GM18873 (cell line): ENCODE data around the gene RNF2.

Source experiments
- ATAC-seq: cut with Tn5 transposase; IDR thresholded peaks from one replicate; pipeline ENCODE4 v1.9.1; 2021; ENCODE audit warnings: mild to moderate bottlenecking, moderate library complexity, moderate number of reproducible peaks; ENCODE audit not compliant: unreplicated experiment, low FRiP score

The RNF2 gene

GRCh38 chr1:185087101-185087500 is 41.7 kb downstream of the RNF2 start:
- no peak for ATAC-seq

- no peak for ATAC-seq
Observed at GRCh38 chr1:185087746-185088145, 42.4 kb downstream of the RNF2 start.

- ATAC-seq = no peak
Observed at GRCh38 chr1:185091480-185091879, 46.1 kb downstream of the RNF2 start.

- no peak for ATAC-seq
Observed at GRCh38 chr1:185094761-185095160, 49.4 kb downstream of the RNF2 start.

GRCh38 chr1:185096531-185096930 is 51.2 kb downstream of the RNF2 start:
- no peak for ATAC-seq

GRCh38 chr1:185104083-185104482 is 58.7 kb downstream of the RNF2 start:
- no peak for ATAC-seq

GRCh38 chr1:185105121-185105520 is 59.8 kb downstream of the RNF2 start:
- ATAC-seq = no peak

GRCh38 chr1:185108321-185108720 is 63.0 kb downstream of the RNF2 start:
- ATAC-seq = no peak

GRCh38 chr1:185110145-185110544 is 64.8 kb downstream of the RNF2 start:
- ATAC-seq = no peak

GRCh38 chr1:185111873-185112272 is 66.5 kb downstream of the RNF2 start:
- ATAC-seq = no peak

GRCh38 chr1:185112356-185112755 is 67.0 kb downstream of the RNF2 start:
- ATAC-seq = no peak

- ATAC-seq = no peak
Observed at GRCh38 chr1:185129708-185130107, 84.3 kb downstream of the RNF2 start.

- ATAC-seq = no peak
Observed at GRCh38 chr1:185132534-185132933, 87.2 kb downstream of the RNF2 start.

- no peak for ATAC-seq
Observed at GRCh38 chr1:185137896-185138545, 92.7 kb downstream of the RNF2 start.

- ATAC-seq = no peak
Observed at GRCh38 chr1:185139246-185139645, 93.9 kb downstream of the RNF2 start.

- ATAC-seq = no peak
Observed at GRCh38 chr1:185144233-185144632, 98.9 kb downstream of the RNF2 start.

- no peak for ATAC-seq
Observed at GRCh38 chr1:185151215-185151614, 105.9 kb downstream of the RNF2 start.
